A673 (cell line): ENCODE results near the gene PHC2. TPM values are rescaled to one million over a fixed set of nuclear protein-coding genes. Genes with fewer than 3 reads are reported as not detected.

Source experiments
- BruUV-seq: library from RNA; stranded (reverse); fragments of 400-500 nt; replicated peaks from 2 replicates; lab custom pipeline; 2021; lab: Mats Ljungman, UMichigan
- CTCF ChIA-PET: fragments of 300-600 bp; sonication (Branson Sonifier 250); formaldehyde crosslinking; loops from one replicate; lab custom pipeline; 2022; ENCODE audit warnings: antibody characterized with exemption; lab: Charles Lee
- POLR2A ChIA-PET: fragments of 300-600 bp; sonication (Branson Sonifier 250); formaldehyde crosslinking; loops from one replicate; lab custom pipeline; 2022; ENCODE audit warnings: antibody characterized with exemption; ENCODE audit not compliant: low non-redundant PET; lab: Charles Lee
- DNase-seq: peaks from one replicate; pipeline ENCODE4 v3.0.0-alpha.2; 2015; ENCODE audit warnings: low spot score
- H3K27ac ChIP-seq: fragments of 200-600 bp; sonication (generic); 2 replicates; pipeline ENCODE4 v1.5.1; 2016; ENCODE audit warnings: mixed run types, low read depth, mild to moderate bottlenecking, mixed read lengths, antibody characterized with exemption, low read length; ENCODE audit not compliant: poor library complexity, severe bottlenecking
- H3K27me3 ChIP-seq: fragments of 200-600 bp; sonication (generic); replicated peaks from 2 replicates; pipeline ENCODE4 v1.6.1; 2017; ENCODE audit warnings: mixed run types, low read depth, mild to moderate bottlenecking, mixed read lengths, antibody characterized with exemption, low read length; ENCODE audit not compliant: insufficient read depth, poor library complexity
- H3K36me3 ChIP-seq: fragments of 200-600 bp; sonication (generic); 2 replicates; pipeline ENCODE4 v1.6.1; 2016; ENCODE audit warnings: mixed run types, mild to moderate bottlenecking, mixed read lengths, antibody characterized with exemption, low read length; ENCODE audit not compliant: insufficient read depth, poor library complexity, severe bottlenecking
- H3K4me1 ChIP-seq: fragments of 200-600 bp; sonication (generic); 2 replicates; pipeline ENCODE4 v1.6.1; 2017; ENCODE audit warnings: mixed run types, mild to moderate bottlenecking, mixed read lengths, antibody characterized with exemption, low read length; ENCODE audit not compliant: insufficient read depth, poor library complexity, severe bottlenecking
- H3K4me3 ChIP-seq: fragments of 200-600 bp; sonication (generic); 2 replicates; pipeline ENCODE4 v1.5.1; 2016; ENCODE audit warnings: low read depth, mixed run types, mild to moderate bottlenecking, mixed read lengths, low read length; ENCODE audit not compliant: poor library complexity, severe bottlenecking
- H3K9me3 ChIP-seq: fragments of 200-600 bp; sonication (generic); 2 replicates; pipeline ENCODE4 v1.6.1; 2016; ENCODE audit warnings: mixed run types, low read depth, mild to moderate bottlenecking, mixed read lengths, antibody characterized with exemption, low read length; ENCODE audit not compliant: poor library complexity, severe bottlenecking
- CTCF ChIP-seq: fragments of 300-800, 200-600 bp; sonication (generic); conservative IDR thresholded peaks from 2 replicates; pipeline ENCODE4 v1.5.1; 2017; ENCODE audit warnings: low read depth, mild to moderate bottlenecking, antibody characterized with exemption, low read length, moderate library complexity, mixed read lengths
- EZH2 ChIP-seq: fragments of 200-600 bp; sonication (generic); IDR thresholded peaks from 2 replicates; pipeline ENCODE4 v1.6.1; 2017; ENCODE audit warnings: borderline replicate concordance, low read depth, mild to moderate bottlenecking, mixed read lengths, antibody characterized with exemption, low read length; ENCODE audit not compliant: poor library complexity, severe bottlenecking
- intact Hi-C: fragments of 100-400 bp; cut with micrococcal nuclease; formaldehyde crosslinking; loops from one replicate; pipeline ENCODE4 v1.10.0; 2022; ENCODE audit not compliant: unreplicated experiment
- total RNA-seq: library from RNA; stranded (reverse); gene quantifications from 2 replicates; pipeline ENCODE4 v1.2.3, GENCODE V29; 2021

PHC2 gene
- total RNA-seq, 1 experiment from 2014 or later: 136 TPM

GRCh38 chr1:33360367-33360766 lies 70.5 kb downstream of the PHC2 start:
- POLR2A ChIA-PET: no interaction called here
- CTCF ChIA-PET: no interaction called here
- DNase-seq: no peak
- TF ChIP-seq EZH2: no peak
- TF ChIP-seq CTCF: no peak
- Histone ChIP-seq H3K36me3 (peaks cover 11% of the 10 kb centered on the region), H3K27me3 (no peaks in the 10 kb centered on the region), H3K27ac (no peak overlapping the region), H3K9me3 (no peaks in the 10 kb centered on the region), H3K4me1 (peaks cover 36% of the 10 kb centered on the region), H3K4me3 (no peak overlapping the region)
- no TSS peak for BruUV-seq
- intact Hi-C loops: loop anchor here (5.0 kb wide), 2 partner anchors 97 to 233 kb away; no protein-coding TSS in a partner anchor

- BruUV-seq: no TSS peak
- Histone ChIP-seq H3K4me3 (no peak overlapping the region), H3K36me3 (peaks cover 11% of the 10 kb centered on the region), H3K9me3 (no peaks in the 10 kb centered on the region), H3K27ac (no peak overlapping the region), H3K27me3 (no peaks in the 10 kb centered on the region), H3K4me1 (peaks cover 31% of the 10 kb centered on the region)
- ChIA-PET CTCF (no interaction called here), POLR2A (no interaction called here)
- no peak for DNase-seq
- TF ChIP-seq EZH2: no peak
- TF ChIP-seq CTCF: no peak
- intact Hi-C loops: loop anchor here (5.0 kb wide), 2 partner anchors 97 to 233 kb away; no protein-coding TSS in a partner anchor
Observed at GRCh38 chr1:33359931-33360330, 71.0 kb downstream of the PHC2 start.

- Histone ChIP-seq H3K27me3 (no peaks in the 10 kb centered on the region), H3K9me3 (no peaks in the 10 kb centered on the region), H3K27ac (no peak overlapping the region), H3K4me3 (no peak overlapping the region), H3K36me3 (peaks cover 11% of the 10 kb centered on the region), H3K4me1 (peaks cover 22% of the 10 kb centered on the region)
- no peak for DNase-seq
- intact Hi-C loops: no loop called here
- CTCF ChIA-PET: interaction anchor here (0.7 kb wide), 1 partner anchor 97 kb away, joined by 3 read pairs; no protein-coding TSS in a partner anchor
- POLR2A ChIA-PET: no interaction called here
- BruUV-seq: no TSS peak
- TF ChIP-seq EZH2 (no peak), CTCF (no peak)
Observed at GRCh38 chr1:33358795-33359503, 71.9 kb downstream of the PHC2 start.
